ENCODE data around the gene LRRK2. TPM values are rescaled to one million over a fixed set of nuclear protein-coding genes. Genes with fewer than 3 reads are reported as not detected.

Gene LRRK2
- 0.33 and 0.94 TPM in 2 replicates for total RNA-seq

GRCh38 chr12:40224439-40225291 is at the start of gene LRRK2:
TSS of gene LRRK2 (plus strand) at chr12:40224997. CDS start at chr12:40225132, 135 bp downstream.

Other genes starting within 250 kb of the LRRK2 start
- 2.2 and 2.9 TPM in 2 replicates for gene SLC2A13, start 118.9 kb upstream of the LRRK2 start, total RNA-seq